Choroid plexus epithelial cell (primary cell): Measurements from ENCODE around the gene CD68.

Experiments used
- DNase-seq: peaks from one replicate; pipeline ENCODE4 v3.0.0-alpha.2; 2010; ENCODE audit warnings: low read depth
- H3K4me3 ChIP-seq: 2 replicates; pipeline ENCODE4 v1.5.1; 2011; ENCODE audit warnings: low read depth, mild to moderate bottlenecking, control low read depth, low read length, moderate library complexity
- TF ChIP-seq, protein P1 (sequence below): conservative IDR thresholded peaks from 2 replicates; pipeline ENCODE4 v1.5.1; 2011; ENCODE audit warnings: low read depth, mild to moderate bottlenecking, control low read depth, inconsistent platforms, low read length, moderate library complexity

The CD68 gene

DNA sequence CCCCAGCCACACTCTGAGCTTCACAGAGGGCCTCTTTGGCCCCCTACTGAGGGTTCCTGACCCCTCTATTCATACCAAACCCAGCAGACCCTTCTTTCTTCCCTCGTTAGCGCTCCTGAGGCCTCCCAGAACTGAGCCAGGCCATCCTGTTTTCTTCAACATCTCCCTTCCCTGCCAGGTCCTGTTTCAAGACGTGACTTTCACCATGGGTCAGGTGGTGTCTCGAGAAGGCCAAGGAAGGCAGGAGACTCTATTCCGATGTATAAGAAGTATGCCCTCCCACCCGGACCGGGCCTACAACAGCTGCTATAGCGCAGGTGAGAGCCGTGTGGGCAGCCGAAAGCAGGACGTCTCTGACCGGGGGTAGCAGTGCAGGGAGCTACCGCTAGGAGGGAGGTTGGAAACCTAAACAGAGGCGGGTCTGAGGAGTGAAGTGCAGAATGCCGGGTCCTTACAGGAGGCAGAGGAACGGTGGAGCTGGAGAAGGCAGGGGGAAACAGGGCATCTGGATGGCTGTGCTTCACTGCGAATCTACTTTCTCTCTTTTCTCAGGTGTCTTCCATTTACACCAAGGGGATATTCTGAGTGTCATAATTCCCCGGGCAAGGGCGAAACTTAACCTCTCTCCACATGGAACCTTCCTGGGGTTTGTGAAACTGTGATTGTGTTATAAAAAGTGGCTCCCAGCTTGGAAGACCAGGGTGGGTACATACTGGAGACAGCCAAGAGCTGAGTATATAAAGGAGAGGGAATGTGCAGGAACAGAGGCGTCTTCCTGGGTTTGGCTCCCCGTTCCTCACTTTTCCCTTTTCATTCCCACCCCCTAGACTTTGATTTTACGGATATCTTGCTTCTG, 19.0 kb upstream of the CD68 start:
- TF ChIP-seq, protein P1, sequence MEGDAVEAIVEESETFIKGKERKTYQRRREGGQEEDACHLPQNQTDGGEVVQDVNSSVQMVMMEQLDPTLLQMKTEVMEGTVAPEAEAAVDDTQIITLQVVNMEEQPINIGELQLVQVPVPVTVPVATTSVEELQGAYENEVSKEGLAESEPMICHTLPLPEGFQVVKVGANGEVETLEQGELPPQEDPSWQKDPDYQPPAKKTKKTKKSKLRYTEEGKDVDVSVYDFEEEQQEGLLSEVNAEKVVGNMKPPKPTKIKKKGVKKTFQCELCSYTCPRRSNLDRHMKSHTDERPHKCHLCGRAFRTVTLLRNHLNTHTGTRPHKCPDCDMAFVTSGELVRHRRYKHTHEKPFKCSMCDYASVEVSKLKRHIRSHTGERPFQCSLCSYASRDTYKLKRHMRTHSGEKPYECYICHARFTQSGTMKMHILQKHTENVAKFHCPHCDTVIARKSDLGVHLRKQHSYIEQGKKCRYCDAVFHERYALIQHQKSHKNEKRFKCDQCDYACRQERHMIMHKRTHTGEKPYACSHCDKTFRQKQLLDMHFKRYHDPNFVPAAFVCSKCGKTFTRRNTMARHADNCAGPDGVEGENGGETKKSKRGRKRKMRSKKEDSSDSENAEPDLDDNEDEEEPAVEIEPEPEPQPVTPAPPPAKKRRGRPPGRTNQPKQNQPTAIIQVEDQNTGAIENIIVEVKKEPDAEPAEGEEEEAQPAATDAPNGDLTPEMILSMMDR = peak; percentile 84
- H3K4me3 ChIP-seq = peak overlapping the region; percentile 84
- DNase-seq = peak; percentile 81

DNA sequence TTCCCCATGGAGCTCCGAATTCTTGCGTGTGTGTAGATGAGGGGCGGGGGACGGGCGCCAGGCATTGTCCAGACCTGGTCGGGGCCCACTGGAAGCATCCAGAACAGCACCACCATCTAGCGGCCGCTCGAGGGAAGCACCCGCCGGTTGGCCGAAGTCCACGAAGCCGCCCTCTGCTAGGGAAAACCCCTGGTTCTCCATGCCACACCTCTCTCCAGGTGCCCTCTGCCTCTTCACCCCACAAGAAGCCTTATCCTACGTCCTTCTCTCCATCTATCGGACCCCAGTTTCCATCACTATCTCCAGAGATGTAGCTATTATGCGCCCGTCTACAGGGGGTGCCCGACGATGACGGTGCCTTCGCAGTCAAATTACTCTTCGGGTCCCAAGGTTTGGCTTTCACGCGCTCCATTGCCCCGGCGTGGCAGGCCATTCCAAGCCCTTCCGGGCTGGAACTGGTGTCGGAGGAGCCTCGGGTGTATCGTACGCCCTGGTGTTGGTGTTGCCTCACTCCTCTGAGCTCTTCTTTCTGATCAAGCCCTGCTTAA, 18.3 kb upstream of the CD68 start:
- H3K4me3 ChIP-seq = peak overlapping the region; percentile 84
- peak; percentile 89 for DNase-seq
- TF ChIP-seq, protein P1 = peak; percentile 89

DNA sequence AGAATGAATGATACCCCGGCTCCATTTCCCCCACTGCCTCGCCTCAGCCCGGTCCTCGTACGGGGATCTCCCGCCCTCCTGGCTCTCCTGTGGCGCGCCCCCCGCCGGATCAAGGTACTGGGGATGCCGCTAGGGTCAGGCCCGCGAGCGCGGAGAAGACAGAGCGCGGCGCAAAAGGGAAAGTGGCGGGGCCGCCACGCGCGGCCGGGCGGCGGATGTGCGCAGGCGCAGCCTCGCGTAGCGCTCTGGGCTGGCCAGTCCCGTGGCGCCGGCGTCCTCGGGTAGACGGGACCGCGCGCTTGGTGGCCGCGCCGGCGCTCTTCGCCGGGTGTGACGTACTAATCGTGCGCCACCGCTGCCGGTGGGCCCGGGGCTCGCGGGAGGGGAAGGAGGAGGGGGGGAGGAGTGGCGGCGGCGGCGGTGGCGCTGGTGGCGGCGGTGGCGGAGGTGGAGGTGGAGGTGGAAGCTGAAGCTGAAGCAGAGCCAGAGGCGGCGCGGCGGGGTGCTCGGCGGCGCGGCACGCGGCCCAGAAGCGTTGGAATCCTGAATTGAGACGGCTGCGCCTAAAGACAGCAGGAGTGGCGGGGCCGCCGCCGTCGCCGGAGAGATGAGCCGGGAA, 17.7 kb upstream of the CD68 start, which contains the start of gene SENP3:
SENP3 (plus strand) TSS at position 331 of the 619 bp plus-strand sequence. CDS start 1,158 bp downstream, outside the sequence.
- peak; percentile 91 for DNase-seq
- peak within 1 kb of the TSS; percentile 84 for H3K4me3 ChIP-seq
- TF ChIP-seq, protein P1 = no peak

DNA sequence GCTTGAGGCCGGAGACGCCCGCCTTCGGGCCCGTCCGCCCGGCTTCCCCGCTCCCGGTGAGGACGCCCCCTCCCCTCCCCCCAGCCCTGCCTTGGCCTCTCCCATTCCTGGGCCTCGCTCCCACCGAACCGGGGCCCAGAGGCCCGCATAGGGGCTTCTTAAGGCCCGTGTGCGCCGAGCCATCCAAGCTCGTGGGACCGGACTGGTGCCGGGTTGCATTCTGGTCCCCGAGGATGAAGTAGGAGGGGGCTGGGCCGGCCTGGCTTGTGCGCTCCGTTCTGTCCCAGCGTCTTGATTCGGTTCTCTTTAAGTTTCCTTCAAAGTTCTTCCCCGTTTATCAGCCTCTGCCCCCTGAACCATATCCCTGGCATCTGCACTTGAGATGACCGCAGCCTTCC, 17.2 kb upstream of the CD68 start:
- peak; percentile 14 for DNase-seq
- TF ChIP-seq, protein P1 = no peak
- peak overlapping the region; percentile 84 for H3K4me3 ChIP-seq

DNA sequence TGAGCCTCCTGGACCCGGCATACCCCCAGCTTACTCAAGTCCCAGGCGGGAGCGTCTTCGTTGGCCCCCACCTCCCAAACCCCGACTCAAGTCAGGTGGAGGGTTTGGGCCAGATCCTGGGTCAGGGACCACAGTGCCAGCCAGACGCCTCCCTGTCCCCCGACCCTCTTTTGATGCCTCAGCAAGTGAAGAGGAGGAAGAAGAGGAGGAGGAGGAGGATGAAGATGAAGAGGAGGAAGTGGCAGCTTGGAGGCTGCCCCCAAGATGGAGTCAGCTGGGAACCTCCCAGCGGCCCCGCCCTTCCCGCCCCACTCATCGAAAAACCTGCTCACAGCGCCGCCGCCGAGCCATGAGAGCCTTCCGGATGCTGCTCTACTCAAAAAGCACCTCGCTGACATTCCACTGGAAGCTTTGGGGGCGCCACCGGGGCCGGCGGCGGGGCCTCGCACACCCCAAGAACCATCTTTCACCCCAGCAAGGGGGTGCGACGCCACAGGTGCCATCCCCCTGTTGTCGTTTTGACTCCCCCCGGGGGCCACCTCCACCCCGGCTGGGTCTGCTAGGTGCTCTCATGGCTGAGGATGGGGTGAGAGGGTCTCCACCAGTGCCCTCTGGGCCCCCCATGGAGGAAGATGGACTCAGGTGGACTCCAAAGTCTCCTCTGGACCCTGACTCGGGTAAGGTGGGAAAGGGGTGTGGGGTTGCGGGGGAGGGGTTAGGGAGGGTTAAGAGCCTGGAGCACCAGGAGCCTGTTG, 16.1 kb upstream of the CD68 start:
- H3K4me3 ChIP-seq = peak overlapping the region; percentile 8
- no peak for DNase-seq
- TF ChIP-seq, protein P1 = no peak

- DNase-seq = no peak
- no peak overlapping the region for H3K4me3 ChIP-seq
- TF ChIP-seq, protein P1 = no peak
Observed at GRCh38 chr17:7569571-7569970, 9.9 kb upstream of the CD68 start.
